ENCODE data around the gene SUGT1.

- no peak for TF ChIP-seq GATA2 (IDR thresholded peaks at IDR 0.05; ENCODE audit: low read depth, low read length)
- no peak for TF ChIP-seq GATA3 (IDR thresholded peaks at IDR 0.05; ENCODE audit: low read depth, low read length)
These were observed 13.8 kb upstream of the SUGT1 start for GRCh38 chr13:52638666-52639328.

All from SH-SY5Y (cell line).